K562 (cell line): ENCODE data around the gene SLCO2B1. TPM values are rescaled to one million over a fixed set of nuclear protein-coding genes. Genes with fewer than 3 reads are reported as not detected.

Source experiments
- ATAC-seq: fragments of 200-7000 bp; cut with Tn5 transposase; 3 replicates; pipeline ENCODE4 v1.9.1; 2020; ENCODE audit warnings: moderate library complexity
- BruUV-seq: library from RNA; stranded (reverse); fragments of 400-500 nt; replicated peaks from 2 replicates; lab custom pipeline; 2021; lab: Mats Ljungman, UMichigan
- CTCF ChIA-PET: fragments of 300-600 bp; formaldehyde crosslinking; extraction: SDS; loops from one replicate; lab custom pipeline; 2021; ENCODE audit warnings: low intra/inter-chr PET ratio; lab: Yijun Ruan, JAX
- POLR2A ChIA-PET: fragments of 300-600, 350-650 bp; sonication (Branson Sonifier 250); formaldehyde crosslinking; extraction: SDS; loops from one replicate; lab custom pipeline; 2021; ENCODE audit warnings: antibody characterized with exemption, inconsistent platforms; lab: Yijun Ruan, JAX
- DNase-seq, 4 experiments: peaks; one replicate each; pipeline versions ENCODE4 v3.0.0 to v3.0.0-alpha.2; 2011 to 2018; ENCODE audit warnings: low spot score in 3 of 4, mixed read lengths in 3 of 4; ENCODE audit errors: extremely low read depth in 1 of 4
- FAIRE-seq: peaks from 2 replicates; lab custom pipeline; 2011; peaks lifted over from hg19 to GRCh38; lab: Jason Lieb, UNC
- H2AFZ ChIP-seq: 2 replicates; pipeline ENCODE4 v1.6.0; 2011; ENCODE audit warnings: low read depth, low read length, control low read depth, inconsistent platforms
- H3K27ac ChIP-seq: fragments of 200-600 bp; 3 replicates; pipeline ENCODE4 v1.8.0; 2011; ENCODE audit warnings: low read depth, mild to moderate bottlenecking, control low read depth, inconsistent platforms, low read length, moderate library complexity, mixed read lengths; ENCODE audit errors: extremely low read depth
- H3K27me3 ChIP-seq, 2 experiments: fragments of 300-600 bp in 1 of 2; 2 replicates in 1 of 2; 3 replicates in 1 of 2; pipeline versions ENCODE4 v1.6.0 to v1.8.0; 2011; ENCODE audit warnings: inconsistent platforms in 2 of 2, low read length in 2 of 2, mild to moderate bottlenecking in 1 of 2, mixed read lengths in 1 of 2, moderate library complexity in 1 of 2; ENCODE audit not compliant: control insufficient read depth in 2 of 2, insufficient read depth in 2 of 2
- H3K36me3 ChIP-seq: fragments of 300-600 bp; 3 replicates; pipeline ENCODE4 v1.8.0; 2011; ENCODE audit warnings: mild to moderate bottlenecking, low read length, inconsistent platforms; ENCODE audit not compliant: control insufficient read depth, insufficient read depth
- H3K4me1 ChIP-seq, 2 experiments: fragments of 200-600 bp in 1 of 2; replicated peaks in 1 of 2; 2 replicates in 1 of 2; 3 replicates in 1 of 2; pipeline versions ENCODE4 v1.5.1 to v1.8.0; 2011; ENCODE audit warnings: inconsistent platforms in 2 of 2, low read length in 2 of 2, mild to moderate bottlenecking in 1 of 2, mixed read lengths in 1 of 2, moderate library complexity in 1 of 2; ENCODE audit not compliant: control insufficient read depth in 2 of 2, insufficient read depth in 2 of 2
- H3K4me2 ChIP-seq: 2 replicates; pipeline ENCODE4 v1.6.1; 2011; ENCODE audit warnings: low read length, control low read depth, inconsistent platforms, mixed read lengths; ENCODE audit not compliant: insufficient read depth
- H3K4me3 ChIP-seq: fragments of 200-600 bp; sonication (generic), shearing (Covaris generic); 2 replicates; pipeline ENCODE4 v1.5.1; 2016; ENCODE audit warnings: control low read depth, inconsistent platforms
- H3K79me2 ChIP-seq: fragments of 200-600 bp; 3 replicates; pipeline ENCODE4 v1.8.0; 2011; ENCODE audit warnings: low read length, inconsistent platforms; ENCODE audit not compliant: control insufficient read depth, insufficient read depth
- H3K9ac ChIP-seq, 2 experiments: 2 replicates each; pipeline versions ENCODE4 v1.6.0 to v1.6.1; 2011; ENCODE audit warnings: low read depth in 2 of 2, low read length in 2 of 2, control low read depth in 1 of 2, inconsistent platforms in 1 of 2, mild to moderate bottlenecking in 1 of 2, mixed read lengths in 1 of 2; ENCODE audit not compliant: insufficient read depth in 1 of 2
- H3K9me1 ChIP-seq: one replicate; pipeline ENCODE4 v1.6.0; 2011; ENCODE audit warnings: inconsistent platforms, mild to moderate bottlenecking, low read length, moderate library complexity; ENCODE audit not compliant: control insufficient read depth, insufficient read depth
- H3K9me3 ChIP-seq: replicated peaks from 2 replicates; pipeline ENCODE4 v1.5.1; 2011; ENCODE audit warnings: low read depth, low read length, inconsistent platforms; ENCODE audit not compliant: control insufficient read depth, insufficient read depth
- H4K20me1 ChIP-seq: replicated peaks from 2 replicates; pipeline ENCODE4 v1.6.1; 2011; ENCODE audit warnings: low read length, inconsistent platforms, mixed read lengths; ENCODE audit not compliant: control insufficient read depth, insufficient read depth
- JUND ChIP-seq, 2 experiments: IDR thresholded peaks; 2 replicates in 1 of 2; 3 replicates in 1 of 2; pipeline ENCODE4 v1.6.1; 2011; ENCODE audit warnings: borderline replicate concordance in 2 of 2, low read depth in 2 of 2, low read length in 2 of 2, improper control_type of control experiment in 1 of 2, missing biosample characterization in 1 of 2, missing genetic modification characterization in 1 of 2, missing genetic modification reagents in 1 of 2
- ZFP36 ChIP-seq: fragments of 150-350 bp; IDR thresholded peaks from 2 replicates; pipeline ENCODE4 v1.6.1; 2018; ENCODE audit warnings: low read length, low read depth; ENCODE audit not compliant: partially characterized antibody
- ZNF217 ChIP-seq: sonication (generic); formaldehyde crosslinking; IDR thresholded peaks from 2 replicates; pipeline ENCODE4 v1.8.0; 2022; ENCODE audit warnings: mild to moderate bottlenecking, missing genetic modification reagents
- WGBS: fragments of 100-300 bp; shearing (Covaris generic); methylation state at CpG from one replicate; pipeline ENCODE4 v1.1.6; 2016; ENCODE audit warnings: low coverage, mixed read lengths; ENCODE audit not compliant: insufficient coverage; ENCODE audit errors: missing lambda C conversion rate; 5-methylcytosine and 5-hydroxymethylcytosine counted together
- in situ Hi-C: fragments of 300-500 bp; cut with MboI; formaldehyde crosslinking; loops from 4 replicates; pipeline ENCODE4 v1.15.0; 2018; ENCODE audit warnings: inconsistent platforms, mixed read lengths
- intact Hi-C: fragments of 100-400 bp; cut with micrococcal nuclease; formaldehyde crosslinking; loops from 2 replicates; pipeline ENCODE4 v1.14.2; 2022
- polyA plus RNA-seq, 8 experiments: library from polyadenylated mRNA; depleted of rRNA in 4 of 8; stranded (reverse) in 5 of 8; unstranded in 3 of 8; fragments of >200 nt; fragmentation: Nextera tagmentation in 2 of 8; fragmentation: Illumina TruSeq in 1 of 8; extraction: Ambion mirVana in 2 of 8; extraction: Trizol in 1 of 8; gene quantifications; 2 replicates each; pipeline versions ENCODE4 v1.2.1 to v1.2.3, GENCODE V29; 2011 to 2014; ENCODE audit warnings: inconsistent platforms in 1 of 8, missing spikeins in 1 of 8
- total RNA-seq, 7 experiments: library from RNA; depleted of rRNA in 6 of 7; stranded (reverse); fragments of >200 nt in 6 of 7; fragmentation: Illumina TruSeq in 2 of 7; extraction: Trizol in 2 of 7; gene quantifications; 2 replicates each; pipeline versions ENCODE4 v1.2.1 to v1.2.3, GENCODE V29; 2011 to 2021; ENCODE audit warnings: low replicate concordance in 1 of 7
- TF ChIP-seq, protein P1 (sequence below): fragments of 450-650 bp; formaldehyde crosslinking; IDR thresholded peaks from 2 replicates; pipeline ENCODE4 v1.4.0; 2022; ENCODE audit warnings: missing genetic modification characterization
- TF ChIP-seq, protein P2 (sequence below): fragments of 450-650 bp; IDR thresholded peaks from 2 replicates; pipeline ENCODE4 v1.6.1; 2017; ENCODE audit warnings: antibody characterized with exemption, mild to moderate bottlenecking

Gene SLCO2B1
- total and polyA plus RNA-seq, 9 of the 15 experiments (the other 6 are each of a cell fraction or from before 2014, with no cell fraction given) = 0.70 to 14.7 (median 7.6) TPM

DNA sequence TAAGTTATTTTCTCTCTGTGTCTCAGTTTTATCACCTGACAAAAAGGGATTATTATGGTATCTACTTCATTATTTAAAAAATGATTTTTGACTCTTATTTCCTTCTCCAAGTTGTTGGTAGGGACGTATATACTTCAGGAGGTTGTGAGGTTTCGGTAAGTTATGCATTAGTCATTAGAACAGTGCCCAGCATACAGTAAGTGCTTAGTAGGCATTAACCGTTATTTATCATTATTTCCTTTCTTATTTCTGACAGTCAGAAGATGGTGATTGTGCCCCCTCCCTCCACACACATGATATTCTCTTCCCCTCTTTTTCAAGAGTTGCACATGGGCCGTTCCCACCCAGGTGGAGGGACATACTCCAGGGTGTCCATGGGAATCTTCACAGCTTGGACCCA, 36.1 kb downstream of the SLCO2B1 start:
- CTCF ChIA-PET = no interaction called here
- WGBS = 32% methylated on average over 4 of the region's 4 CpGs
- no peak for TF ChIP-seq JUND (IDR thresholded peaks at IDR 0.05; ENCODE audit: borderline replicate concordance, low read depth, low read length)
- no peak for TF ChIP-seq JUND (tag; IDR thresholded peaks at IDR 0.05; ENCODE audit: borderline replicate concordance, low read depth, low read length)
- TF ChIP-seq ZNF217 = no peak
- TF ChIP-seq, protein P1, sequence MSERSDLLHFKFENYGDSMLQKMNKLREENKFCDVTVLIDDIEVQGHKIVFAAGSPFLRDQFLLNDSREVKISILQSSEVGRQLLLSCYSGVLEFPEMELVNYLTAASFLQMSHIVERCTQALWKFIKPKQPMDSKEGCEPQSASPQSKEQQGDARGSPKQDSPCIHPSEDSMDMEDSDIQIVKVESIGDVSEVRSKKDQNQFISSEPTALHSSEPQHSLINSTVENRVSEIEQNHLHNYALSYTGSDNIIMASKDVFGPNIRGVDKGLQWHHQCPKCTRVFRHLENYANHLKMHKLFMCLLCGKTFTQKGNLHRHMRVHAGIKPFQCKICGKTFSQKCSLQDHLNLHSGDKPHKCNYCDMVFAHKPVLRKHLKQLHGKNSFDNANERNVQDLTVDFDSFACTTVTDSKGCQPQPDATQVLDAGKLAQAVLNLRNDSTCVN (CRISPR knock-in tag) = no peak
- TF ChIP-seq ZFP36 = no peak
- TF ChIP-seq, protein P2, sequence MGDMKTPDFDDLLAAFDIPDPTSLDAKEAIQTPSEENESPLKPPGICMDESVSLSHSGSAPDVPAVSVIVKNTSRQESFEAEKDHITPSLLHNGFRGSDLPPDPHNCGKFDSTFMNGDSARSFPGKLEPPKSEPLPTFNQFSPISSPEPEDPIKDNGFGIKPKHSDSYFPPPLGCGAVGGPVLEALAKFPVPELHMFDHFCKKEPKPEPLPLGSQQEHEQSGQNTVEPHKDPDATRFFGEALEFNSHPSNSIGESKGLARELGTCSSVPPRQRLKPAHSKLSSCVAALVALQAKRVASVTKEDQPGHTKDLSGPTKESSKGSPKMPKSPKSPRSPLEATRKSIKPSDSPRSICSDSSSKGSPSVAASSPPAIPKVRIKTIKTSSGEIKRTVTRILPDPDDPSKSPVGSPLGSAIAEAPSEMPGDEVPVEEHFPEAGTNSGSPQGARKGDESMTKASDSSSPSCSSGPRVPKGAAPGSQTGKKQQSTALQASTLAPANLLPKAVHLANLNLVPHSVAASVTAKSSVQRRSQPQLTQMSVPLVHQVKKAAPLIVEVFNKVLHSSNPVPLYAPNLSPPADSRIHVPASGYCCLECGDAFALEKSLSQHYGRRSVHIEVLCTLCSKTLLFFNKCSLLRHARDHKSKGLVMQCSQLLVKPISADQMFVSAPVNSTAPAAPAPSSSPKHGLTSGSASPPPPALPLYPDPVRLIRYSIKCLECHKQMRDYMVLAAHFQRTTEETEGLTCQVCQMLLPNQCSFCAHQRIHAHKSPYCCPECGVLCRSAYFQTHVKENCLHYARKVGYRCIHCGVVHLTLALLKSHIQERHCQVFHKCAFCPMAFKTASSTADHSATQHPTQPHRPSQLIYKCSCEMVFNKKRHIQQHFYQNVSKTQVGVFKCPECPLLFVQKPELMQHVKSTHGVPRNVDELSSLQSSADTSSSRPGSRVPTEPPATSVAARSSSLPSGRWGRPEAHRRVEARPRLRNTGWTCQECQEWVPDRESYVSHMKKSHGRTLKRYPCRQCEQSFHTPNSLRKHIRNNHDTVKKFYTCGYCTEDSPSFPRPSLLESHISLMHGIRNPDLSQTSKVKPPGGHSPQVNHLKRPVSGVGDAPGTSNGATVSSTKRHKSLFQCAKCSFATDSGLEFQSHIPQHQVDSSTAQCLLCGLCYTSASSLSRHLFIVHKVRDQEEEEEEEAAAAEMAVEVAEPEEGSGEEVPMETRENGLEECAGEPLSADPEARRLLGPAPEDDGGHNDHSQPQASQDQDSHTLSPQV = no peak
- TF ChIP-seq, all 486 proteins: peak for 0
- in situ Hi-C loops (no loop called here), intact Hi-C loops (no loop called here)
- no peaks in the 10 kb centered on the region for H3K79me2 ChIP-seq
- no peaks in the 10 kb centered on the region for H3K9me1 ChIP-seq
- H3K4me1 ChIP-seq = no peaks in the 10 kb centered on the region
- DNase-seq = no peak
- POLR2A ChIA-PET = interaction anchor here (0.5 to 0.7 kb wide), 2 partner anchors 31 to 525 kb away, joined by 3 read pairs; no protein-coding TSS in a partner anchor
- H4K20me1 ChIP-seq = no peaks in the 10 kb centered on the region
- no peak overlapping the region for H3K27ac ChIP-seq
- H3K9ac ChIP-seq = no peak overlapping the region
- H3K4me3 ChIP-seq = no peak overlapping the region
- no peak for ATAC-seq
- FAIRE-seq = no peak
- no peak overlapping the region for H3K4me2 ChIP-seq
- BruUV-seq = no TSS peak
- no peaks in the 10 kb centered on the region for H3K9me3 ChIP-seq
- H3K27me3 ChIP-seq = no peaks in the 10 kb centered on the region; a peak in 1 of 5 replicates
- H3K36me3 ChIP-seq = no peaks in the 10 kb centered on the region
- no peak overlapping the region for H2AFZ ChIP-seq
